HG03175 (cell line): ENCODE results near the gene TMEM132C.

Experiments used
- ATAC-seq: cut with Tn5 transposase; IDR thresholded peaks from one replicate; pipeline ENCODE4 v1.9.1; 2021; ENCODE audit warnings: mild to moderate bottlenecking, moderate library complexity; ENCODE audit not compliant: unreplicated experiment

The TMEM132C gene

GRCh38 chr12:128693771-128694170 lies 426.8 kb downstream of the TMEM132C start:
- ATAC-seq = no peak

DNA sequence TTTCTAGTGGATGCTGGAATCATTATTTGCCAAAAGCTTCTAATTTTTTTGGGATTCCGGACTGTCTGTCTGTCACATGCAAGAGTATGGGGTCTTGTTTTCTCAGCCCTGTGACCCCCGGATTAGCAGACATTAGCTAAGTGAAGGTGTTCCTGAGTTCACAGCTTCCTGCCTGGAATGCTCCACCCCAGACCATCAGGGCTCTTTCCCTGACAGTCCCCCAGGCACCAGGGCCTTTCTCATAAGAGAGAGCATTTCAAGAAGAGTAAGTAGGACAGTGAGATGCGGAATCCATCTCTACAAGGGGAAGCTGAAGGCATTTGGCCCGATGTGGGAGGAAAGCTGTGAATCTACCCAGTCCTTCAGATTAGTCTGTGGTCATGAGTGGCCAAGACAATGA lies 427.5 kb downstream of the TMEM132C start:
- ATAC-seq = no peak

- ATAC-seq = no peak
These were observed 428.7 kb downstream of the TMEM132C start for GRCh38 chr12:128695697-128696096.

DNA sequence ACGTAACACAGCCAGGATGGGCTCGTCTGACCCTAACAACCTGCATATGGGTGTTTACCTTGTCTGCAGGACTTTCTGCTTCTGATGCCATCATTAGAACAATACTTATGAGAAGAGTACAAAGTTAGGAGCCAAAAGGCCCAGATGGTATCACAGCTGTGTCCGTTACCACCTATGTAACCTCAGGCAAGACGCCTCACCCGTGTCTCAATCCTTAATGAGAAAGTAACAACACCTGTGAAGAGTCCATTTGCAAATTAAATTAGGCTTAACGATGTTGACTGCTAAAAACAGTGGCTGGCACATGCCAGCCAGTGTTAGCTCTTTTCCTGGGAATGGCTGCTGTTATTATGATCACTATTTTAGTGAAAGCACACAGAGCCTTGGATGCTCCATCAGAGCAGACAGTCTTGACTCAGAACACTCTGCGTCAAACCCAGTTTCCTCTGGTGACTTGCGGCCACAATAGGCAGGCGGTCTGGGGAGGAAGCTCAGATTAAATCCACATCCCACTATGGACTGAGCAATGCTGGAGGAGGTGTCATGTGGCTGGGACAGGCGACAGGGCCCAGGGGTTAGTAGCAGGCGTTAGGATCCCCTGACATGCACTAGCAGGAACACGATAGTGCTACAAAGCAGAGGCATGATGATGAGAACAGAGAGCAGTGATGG lies 431.5 kb downstream of the TMEM132C start:
- ATAC-seq = no peak

GRCh38 chr12:128699106-128699505 lies 432.1 kb downstream of the TMEM132C start:
- ATAC-seq = no peak

DNA sequence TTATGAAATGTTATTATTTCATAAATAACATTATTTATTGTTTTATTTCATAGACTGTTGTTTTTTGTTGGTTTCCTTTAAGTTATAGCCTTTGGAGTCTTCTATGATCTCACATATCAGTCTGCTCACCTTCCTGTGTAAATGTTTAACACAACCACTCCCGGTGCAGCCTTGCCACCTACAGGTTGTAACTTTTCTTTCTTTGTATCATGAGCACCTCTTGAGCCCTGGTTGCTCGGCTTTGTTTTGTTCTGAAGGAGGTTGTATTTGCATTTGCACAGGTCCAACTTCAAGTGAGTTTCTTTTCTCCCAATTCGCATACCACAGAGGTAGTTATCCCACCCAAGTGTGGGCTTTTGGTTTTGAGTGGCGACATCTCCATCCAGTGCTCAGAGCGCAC lies 435.4 kb downstream of the TMEM132C start:
- ATAC-seq = no peak

DNA sequence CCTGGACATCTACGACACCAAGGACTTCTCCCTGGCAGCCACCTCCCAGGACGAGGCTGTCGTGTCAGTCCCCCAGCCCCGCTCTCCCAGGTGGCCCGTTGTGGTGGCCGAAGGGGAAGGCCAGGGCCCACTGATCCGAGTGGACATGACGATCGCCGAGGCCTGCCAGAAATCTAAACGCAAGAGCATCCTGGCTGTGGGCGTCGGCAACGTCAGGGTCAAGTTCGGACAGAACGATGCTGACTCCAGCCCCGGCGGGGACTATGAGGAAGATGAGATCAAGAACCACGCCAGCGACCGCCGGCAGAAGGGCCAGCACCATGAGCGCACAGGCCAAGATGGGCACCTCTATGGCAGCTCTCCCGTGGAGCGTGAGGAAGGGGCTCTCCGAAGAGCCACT lies 438.2 kb downstream of the TMEM132C start:
- ATAC-seq = no peak

DNA sequence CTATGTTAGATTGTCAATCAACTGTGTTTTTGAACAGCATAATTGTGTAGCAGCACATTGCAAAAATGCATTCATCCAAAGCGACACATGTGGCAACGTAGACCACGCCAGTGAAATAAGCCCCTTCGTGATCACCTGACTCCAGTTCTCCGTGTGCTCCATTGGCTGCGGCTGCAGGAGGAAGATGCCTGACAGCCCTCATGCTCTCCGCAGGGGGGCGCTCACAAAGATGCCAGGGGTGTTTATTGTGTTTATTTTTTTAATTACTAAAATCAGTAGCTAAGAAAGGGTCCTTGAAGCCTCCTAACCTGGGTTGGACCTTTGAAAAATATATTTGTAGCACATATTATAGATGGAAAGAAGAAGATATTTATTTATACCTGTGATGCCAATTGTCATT lies 440.5 kb downstream of the TMEM132C start:
- ATAC-seq = no peak

DNA sequence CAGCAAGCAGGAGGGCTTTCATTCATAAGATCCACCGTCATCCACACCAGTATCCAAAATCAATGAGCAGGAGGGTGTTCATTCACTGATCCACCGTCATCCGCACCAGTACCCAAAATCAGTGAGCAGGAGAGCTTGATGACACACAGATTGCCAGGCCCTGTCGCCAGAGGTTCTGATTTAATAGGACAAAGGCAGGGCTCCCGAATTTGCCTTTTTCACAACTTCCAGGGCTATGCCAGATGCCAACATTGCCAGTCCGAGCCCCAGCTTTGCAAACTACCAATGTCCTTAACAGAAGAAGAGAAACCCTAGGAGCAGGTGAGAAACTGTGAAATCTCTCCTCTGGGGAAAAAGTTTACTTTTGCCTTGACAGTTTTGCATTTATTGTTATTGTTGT lies 441.8 kb downstream of the TMEM132C start:
- no peak for ATAC-seq

DNA sequence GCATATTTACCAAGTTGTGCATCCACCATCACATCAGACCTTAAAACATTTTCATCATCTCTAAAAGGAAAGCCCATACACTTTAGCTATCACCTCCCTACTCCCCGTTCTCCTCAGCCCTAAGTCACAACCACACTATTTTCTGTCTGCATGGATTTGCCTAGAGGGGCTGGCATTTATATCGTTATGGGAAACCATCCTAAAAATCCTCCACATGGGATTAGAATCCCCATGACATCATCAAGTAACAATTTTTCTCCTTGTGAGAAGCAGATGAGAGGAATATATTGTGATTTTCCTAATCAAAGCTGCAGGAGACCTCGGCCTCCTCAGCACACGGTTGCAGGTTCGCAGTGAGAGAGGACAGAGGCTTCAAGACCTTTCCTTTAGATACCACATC lies 442.7 kb downstream of the TMEM132C start:
- no peak for ATAC-seq

GRCh38 chr12:128711486-128711885 lies 444.5 kb downstream of the TMEM132C start:
- no peak for ATAC-seq

GRCh38 chr12:128712622-128713021 lies 445.7 kb downstream of the TMEM132C start:
- ATAC-seq = no peak

DNA sequence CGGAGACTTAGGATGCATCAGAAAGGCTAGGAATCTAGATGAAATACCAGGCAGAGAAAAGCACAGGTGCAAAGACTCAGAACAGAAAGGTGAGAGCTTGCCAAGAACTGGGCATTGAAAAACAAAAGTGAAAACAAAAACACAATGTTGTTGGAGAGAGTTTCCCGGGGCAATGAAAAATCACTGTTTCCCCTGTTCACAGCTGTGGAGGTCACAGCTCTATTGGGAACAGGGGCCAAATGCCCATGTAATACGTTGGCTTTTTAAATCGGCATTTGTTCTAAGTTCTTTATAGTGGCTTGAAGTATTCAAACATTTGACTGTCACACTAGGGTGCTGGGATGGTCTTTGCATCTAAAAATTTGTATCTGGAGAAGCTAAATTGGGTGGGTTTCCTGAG lies 448.5 kb downstream of the TMEM132C start:
- ATAC-seq = no peak

DNA sequence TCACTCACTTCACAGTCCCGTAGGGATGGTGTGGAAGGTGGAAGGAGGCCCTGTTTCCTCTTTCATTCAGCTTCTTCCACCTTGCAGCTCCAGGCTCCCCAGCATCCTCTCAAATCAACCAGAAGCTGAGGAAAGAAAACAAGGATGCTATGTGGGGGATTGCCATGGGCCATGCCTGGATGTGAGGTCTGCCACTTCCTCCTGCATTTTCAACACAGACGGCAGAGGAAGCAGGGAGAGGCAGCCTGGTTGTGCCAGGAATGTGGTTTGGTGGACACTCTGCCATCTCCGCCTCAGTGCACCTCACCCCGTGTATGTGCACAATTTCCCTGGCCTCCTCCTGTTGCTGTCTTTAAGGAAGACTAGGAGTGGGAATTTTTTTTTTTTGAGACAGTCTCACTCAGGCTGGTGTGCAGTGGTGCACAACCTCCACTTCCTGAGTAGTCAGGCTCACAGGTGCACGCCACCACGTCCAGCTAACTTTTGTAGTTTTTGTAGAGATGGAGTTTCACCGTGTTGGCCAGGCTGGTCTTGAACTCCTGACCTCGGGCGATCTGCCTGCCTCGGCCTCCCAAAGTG lies 457.6 kb downstream of the TMEM132C start:
- no peak for ATAC-seq

- no peak for ATAC-seq
These were observed 459.9 kb downstream of the TMEM132C start for GRCh38 chr12:128726886-128727285.

GRCh38 chr12:128727461-128727860 lies 460.5 kb downstream of the TMEM132C start:
- no peak for ATAC-seq

DNA sequence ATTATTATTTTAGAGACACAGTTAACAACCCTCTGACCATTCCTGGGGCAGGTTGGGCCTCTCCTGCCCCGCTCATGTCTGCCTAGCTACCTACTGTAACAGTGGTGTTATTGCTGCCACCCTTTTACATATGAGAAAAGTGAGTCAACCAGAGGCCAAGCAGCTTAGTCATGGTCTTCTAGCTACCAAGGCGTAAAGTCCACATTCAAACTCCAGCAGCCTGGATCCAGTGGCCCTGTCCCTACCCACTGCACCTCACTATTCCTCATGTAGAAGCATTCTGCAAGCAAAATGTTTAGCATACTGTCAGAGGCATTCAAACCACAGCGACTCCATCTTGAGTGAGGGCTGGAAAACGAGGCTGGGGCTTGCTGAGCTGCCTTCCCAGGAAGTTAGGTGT lies 461.0 kb downstream of the TMEM132C start:
- ATAC-seq = no peak

DNA sequence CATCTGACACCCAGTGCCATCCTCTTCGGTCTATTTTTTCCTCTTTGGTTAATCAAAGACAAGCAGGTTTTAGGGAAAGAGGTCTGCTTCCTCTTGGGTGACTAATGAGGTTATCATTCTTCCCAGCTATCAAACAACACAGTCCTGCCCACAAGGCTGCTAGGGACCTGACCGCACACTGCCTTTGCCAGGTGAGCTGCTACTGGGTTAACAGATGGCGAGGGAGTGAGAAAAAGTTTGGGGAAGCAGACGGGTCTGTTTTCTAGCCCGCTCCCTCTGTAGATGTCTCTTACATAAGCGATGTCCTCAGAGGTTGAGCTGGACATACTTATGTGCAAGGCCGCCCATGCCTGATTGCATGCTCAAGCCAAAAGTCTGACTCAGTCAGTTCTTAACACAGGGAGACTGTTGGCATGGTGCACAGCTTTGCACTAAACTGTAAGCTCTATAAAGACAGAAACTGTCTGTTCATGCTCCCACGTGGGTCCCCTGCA lies 462.7 kb downstream of the TMEM132C start:
- no peak for ATAC-seq

GRCh38 chr12:128734371-128734770 lies 467.4 kb downstream of the TMEM132C start:
- ATAC-seq = no peak

DNA sequence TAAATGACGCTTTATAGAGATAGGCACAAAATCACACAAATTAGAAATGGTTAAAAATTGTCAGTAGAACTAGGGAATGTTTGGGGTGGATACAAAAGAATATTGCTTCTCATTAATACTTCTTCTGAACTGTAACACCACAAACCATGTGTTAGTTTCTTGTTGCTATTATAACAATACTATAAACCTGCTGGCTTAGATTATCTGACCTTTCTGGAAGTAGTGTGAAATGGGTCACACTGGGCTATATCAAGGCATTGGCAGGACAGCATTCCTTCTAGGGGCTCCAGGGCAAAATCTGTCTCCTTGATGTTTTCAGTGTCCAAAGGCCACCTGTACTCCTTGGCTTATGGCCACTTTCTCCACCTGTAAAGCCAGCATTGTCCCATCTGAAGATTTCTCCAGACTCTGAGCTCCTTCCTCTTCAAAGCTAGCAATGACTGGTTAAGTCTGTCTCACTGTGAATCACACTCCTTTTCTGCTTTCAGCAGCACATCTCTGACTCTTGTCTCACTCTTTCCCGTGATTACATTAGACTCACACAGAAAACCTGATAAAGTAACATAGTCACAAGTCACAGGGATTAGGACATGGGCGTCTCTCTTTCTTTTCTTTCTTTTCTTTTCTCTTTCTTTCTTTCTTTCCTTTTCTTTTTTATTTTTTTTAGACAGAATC lies 470.5 kb downstream of the TMEM132C start:
- ATAC-seq = no peak

GRCh38 chr12:128743916-128744315 lies 476.9 kb downstream of the TMEM132C start:
- no peak for ATAC-seq
